Karpas-422 (cell line): Measurements from ENCODE around the gene MSH3. TPM values are rescaled to one million over a fixed set of nuclear protein-coding genes. Genes with fewer than 3 reads are reported as not detected.

Source experiments
- DNase-seq: peaks from one replicate; pipeline ENCODE4 v3.0.0-alpha.2; 2015
- H2AFZ ChIP-seq: fragments of 200-600 bp; sonication (generic); 2 replicates; pipeline ENCODE4 v1.6.1; 2014; ENCODE audit warnings: antibody characterized with exemption, low read length, mixed read lengths
- H3K27ac ChIP-seq: fragments of 200-600 bp; sonication (generic); 2 replicates; pipeline ENCODE4 v1.5.1; 2014; ENCODE audit warnings: mild to moderate bottlenecking, low read length, moderate library complexity
- H3K27me3 ChIP-seq: fragments of 200-600 bp; sonication (generic); 2 replicates; pipeline ENCODE4 v1.6.1; 2014; ENCODE audit warnings: low read length, mixed read lengths
- H3K36me3 ChIP-seq: fragments of 200-600 bp; sonication (generic); 2 replicates; pipeline ENCODE4 v1.6.1; 2014; ENCODE audit warnings: low read length, mixed read lengths; ENCODE audit not compliant: insufficient read depth
- H3K4me1 ChIP-seq: fragments of 200-600 bp; sonication (generic); 2 replicates; pipeline ENCODE4 v1.6.1; 2014; ENCODE audit warnings: mild to moderate bottlenecking, low read length, mixed read lengths
- H3K4me2 ChIP-seq: fragments of 200-600 bp; sonication (generic); 2 replicates; pipeline ENCODE4 v1.6.1; 2014; ENCODE audit warnings: low read length, low read depth, mild to moderate bottlenecking; ENCODE audit not compliant: poor library complexity, severe bottlenecking
- H3K4me3 ChIP-seq: fragments of 200-600 bp; sonication (generic); 2 replicates; pipeline ENCODE4 v1.5.1; 2014; ENCODE audit warnings: mild to moderate bottlenecking, antibody characterized with exemption, low read length, mixed read lengths
- H3K79me2 ChIP-seq: fragments of 200-600 bp; sonication (generic); 2 replicates; pipeline ENCODE4 v1.6.1; 2014; ENCODE audit warnings: mild to moderate bottlenecking, low read length, mixed read lengths
- H3K9ac ChIP-seq: fragments of 200-600 bp; sonication (generic); 2 replicates; pipeline ENCODE4 v1.6.0; 2014; ENCODE audit warnings: low read length
- H3K9me2 ChIP-seq: fragments of 200-600 bp; sonication (generic), shearing (Covaris generic); replicated peaks from 2 replicates; pipeline ENCODE4 v1.6.0; 2014; ENCODE audit warnings: mild to moderate bottlenecking, low read length, moderate library complexity; ENCODE audit not compliant: insufficient read depth
- H3K9me3 ChIP-seq: fragments of 300-700, 200-600 bp; sonication (generic); 2 replicates; pipeline ENCODE4 v1.6.1; 2014; ENCODE audit warnings: low read length, mixed read lengths
- H4K20me1 ChIP-seq: fragments of 200-600 bp; sonication (generic); 2 replicates; pipeline ENCODE4 v1.6.1; 2014; ENCODE audit warnings: mild to moderate bottlenecking, antibody characterized with exemption, low read length, low read depth; ENCODE audit not compliant: insufficient read depth
- total RNA-seq: library from RNA; depleted of rRNA; stranded (reverse); fragments of >200 nt; shearing (Covaris generic); gene quantifications from 2 replicates; pipeline ENCODE4 v1.2.3, GENCODE V29; 2014; ENCODE audit warnings: low replicate concordance

Gene MSH3
- total RNA-seq, 1 experiment from 2014 or later = 24.6 TPM

DNA sequence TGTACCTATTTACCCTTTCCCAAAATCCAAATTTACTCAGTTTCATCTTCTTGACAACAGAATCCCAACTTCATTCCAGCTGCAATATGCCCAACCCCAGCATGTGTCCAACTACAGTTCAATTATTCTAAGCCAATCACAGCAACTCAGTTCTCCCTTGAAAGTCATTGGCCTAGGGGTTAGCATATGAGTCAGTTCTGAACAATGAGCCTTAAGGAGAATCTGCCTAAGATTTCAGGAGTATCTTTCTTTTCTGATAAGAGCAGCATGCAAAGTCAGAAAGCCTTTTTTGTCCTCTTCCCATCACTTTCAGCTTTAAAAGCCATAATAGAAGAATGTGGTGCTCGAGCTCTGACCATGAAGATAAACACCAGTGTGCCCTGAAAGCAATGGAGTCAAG is 261.3 kb downstream of the MSH3 start:
- no peaks in the 10 kb centered on the region for H3K27me3 ChIP-seq
- no peaks in the 10 kb centered on the region for H3K9me3 ChIP-seq
- no peaks in the 10 kb centered on the region for H3K36me3 ChIP-seq
- no peak for DNase-seq
- H2AFZ ChIP-seq = no peak overlapping the region
- no peak overlapping the region for H3K9ac ChIP-seq
- no peaks in the 10 kb centered on the region for H3K79me2 ChIP-seq
- H3K4me1 ChIP-seq = peaks cover 8% of the 10 kb centered on the region
- H3K27ac ChIP-seq = no peak overlapping the region
- H3K9me2 ChIP-seq = no peaks in the 10 kb centered on the region
- no peaks in the 10 kb centered on the region for H4K20me1 ChIP-seq
- H3K4me2 ChIP-seq = no peak overlapping the region
- no peak overlapping the region for H3K4me3 ChIP-seq

DNA sequence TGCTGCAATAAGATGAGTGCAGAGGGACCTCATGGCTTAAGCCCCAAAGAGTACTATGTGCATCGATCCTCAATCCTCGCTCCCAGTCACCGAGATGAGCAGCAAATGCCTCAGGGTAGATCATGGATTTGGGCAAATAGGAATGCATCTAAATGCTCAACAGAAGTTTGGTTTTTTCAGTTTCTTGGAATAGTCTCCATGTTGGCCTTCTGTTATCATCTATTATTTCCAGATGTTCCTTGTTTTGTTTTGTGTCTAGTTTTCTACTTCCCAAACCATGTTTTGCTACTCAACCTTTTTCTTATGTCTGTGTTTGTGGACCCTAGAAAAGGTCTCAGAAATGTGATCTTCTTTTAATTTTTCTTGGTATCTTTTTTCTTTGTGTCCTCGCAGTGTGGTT is 262.2 kb downstream of the MSH3 start:
- Histone ChIP-seq H3K79me2 (no peaks in the 10 kb centered on the region), H3K27ac (no peak overlapping the region), H4K20me1 (no peaks in the 10 kb centered on the region), H3K4me3 (no peak overlapping the region), H3K9ac (no peak overlapping the region), H3K36me3 (no peaks in the 10 kb centered on the region), H3K27me3 (no peaks in the 10 kb centered on the region), H3K4me2 (no peak overlapping the region), H3K4me1 (peaks cover 8% of the 10 kb centered on the region), H3K9me3 (no peaks in the 10 kb centered on the region), H2AFZ (no peak overlapping the region), H3K9me2 (no peaks in the 10 kb centered on the region)
- no peak for DNase-seq

DNA sequence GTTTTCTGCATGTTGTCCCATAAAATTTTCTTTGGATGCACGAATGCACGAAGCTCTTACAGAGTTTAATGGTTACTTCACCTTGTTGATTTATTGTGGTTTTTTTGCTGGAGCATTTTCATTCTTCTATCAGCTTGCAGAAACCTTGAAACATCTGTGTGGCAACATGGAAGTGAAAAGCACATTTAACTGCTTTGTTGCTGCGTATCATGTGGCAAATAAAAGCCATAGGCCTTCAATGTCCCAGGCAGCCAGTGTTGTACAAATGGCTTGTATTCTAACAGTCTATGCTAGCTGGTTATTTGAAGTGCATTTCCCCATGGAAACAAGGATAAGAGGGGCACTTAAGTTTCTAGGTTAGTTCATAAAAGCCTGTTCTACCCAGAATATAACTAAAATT is 263.2 kb downstream of the MSH3 start:
- H3K4me1 ChIP-seq = peaks cover 8% of the 10 kb centered on the region
- H3K9me3 ChIP-seq = no peaks in the 10 kb centered on the region

DNA sequence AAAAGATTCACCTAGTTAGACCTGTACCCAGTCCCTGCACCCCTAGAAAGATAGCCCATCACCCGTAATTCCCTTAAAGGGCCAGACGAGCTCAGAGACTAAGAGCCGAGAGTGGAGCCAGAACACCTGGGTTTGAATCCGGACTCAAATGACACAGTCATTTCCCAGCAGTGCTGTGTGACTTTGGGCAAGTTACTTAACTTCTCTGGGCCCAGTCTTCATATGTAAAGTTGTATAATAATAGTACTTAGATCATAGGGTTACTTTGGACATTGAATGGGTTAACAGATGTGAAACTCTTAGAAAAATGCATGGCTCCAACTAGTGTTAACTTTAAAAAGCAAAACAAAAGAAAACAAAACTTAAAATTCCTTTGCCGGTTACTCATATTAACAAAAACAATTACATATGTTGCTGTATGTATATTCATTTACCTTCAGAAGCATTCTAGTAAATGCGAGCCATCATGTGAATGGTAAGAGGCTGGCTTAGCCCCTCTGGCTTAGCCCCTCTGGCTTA is 265.3 kb downstream of the MSH3 start:
- no peak for DNase-seq
- Histone ChIP-seq H3K27me3 (no peaks in the 10 kb centered on the region), H4K20me1 (no peaks in the 10 kb centered on the region), H3K4me2 (no peak overlapping the region), H3K9ac (no peak overlapping the region), H3K36me3 (no peaks in the 10 kb centered on the region), H3K79me2 (no peaks in the 10 kb centered on the region), H3K9me2 (no peaks in the 10 kb centered on the region), H3K9me3 (no peaks in the 10 kb centered on the region), H3K27ac (no peak overlapping the region), H3K4me1 (peaks cover 8% of the 10 kb centered on the region), H2AFZ (no peak overlapping the region), H3K4me3 (no peak overlapping the region)

More for the DNA sequence above, 263.2 kb downstream of the MSH3 start:
- H3K79me2 ChIP-seq = no peaks in the 10 kb centered on the region
- no peak for DNase-seq
- H3K9me2 ChIP-seq = no peaks in the 10 kb centered on the region
- H3K27me3 ChIP-seq = no peaks in the 10 kb centered on the region
- H3K9ac ChIP-seq = no peak overlapping the region
- H3K4me3 ChIP-seq = no peak overlapping the region
- H3K4me2 ChIP-seq = no peak overlapping the region
- no peak overlapping the region for H3K27ac ChIP-seq
- no peaks in the 10 kb centered on the region for H3K36me3 ChIP-seq
- no peaks in the 10 kb centered on the region for H4K20me1 ChIP-seq
- no peak overlapping the region for H2AFZ ChIP-seq

DNA sequence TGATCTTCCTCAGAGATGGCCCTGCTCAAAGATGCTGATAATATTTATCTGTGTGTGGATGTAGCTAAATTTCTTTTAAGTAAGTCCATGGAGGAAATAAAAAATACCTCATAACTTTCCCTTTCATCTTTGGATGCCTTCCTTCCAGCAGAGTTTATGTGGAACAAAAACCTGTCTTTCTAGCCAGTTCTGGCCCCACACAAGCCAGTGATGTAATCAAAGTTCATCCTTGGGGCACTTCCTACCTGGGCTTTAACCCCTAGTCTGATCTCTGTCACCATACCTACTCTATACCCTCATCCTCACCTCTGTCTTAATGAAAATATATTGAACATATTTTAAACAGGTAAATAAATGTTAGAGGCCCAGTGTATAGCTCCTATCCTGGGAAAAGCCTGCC is 265.9 kb downstream of the MSH3 start:
- Histone ChIP-seq H3K4me2 (no peak overlapping the region), H3K9me3 (no peaks in the 10 kb centered on the region), H3K36me3 (no peaks in the 10 kb centered on the region), H3K9me2 (no peaks in the 10 kb centered on the region), H2AFZ (no peak overlapping the region), H3K79me2 (no peaks in the 10 kb centered on the region), H3K4me1 (peaks cover 8% of the 10 kb centered on the region), H3K27ac (no peak overlapping the region), H3K27me3 (no peaks in the 10 kb centered on the region), H3K9ac (no peak overlapping the region), H3K4me3 (no peak overlapping the region), H4K20me1 (no peaks in the 10 kb centered on the region)
- no peak for DNase-seq

DNA sequence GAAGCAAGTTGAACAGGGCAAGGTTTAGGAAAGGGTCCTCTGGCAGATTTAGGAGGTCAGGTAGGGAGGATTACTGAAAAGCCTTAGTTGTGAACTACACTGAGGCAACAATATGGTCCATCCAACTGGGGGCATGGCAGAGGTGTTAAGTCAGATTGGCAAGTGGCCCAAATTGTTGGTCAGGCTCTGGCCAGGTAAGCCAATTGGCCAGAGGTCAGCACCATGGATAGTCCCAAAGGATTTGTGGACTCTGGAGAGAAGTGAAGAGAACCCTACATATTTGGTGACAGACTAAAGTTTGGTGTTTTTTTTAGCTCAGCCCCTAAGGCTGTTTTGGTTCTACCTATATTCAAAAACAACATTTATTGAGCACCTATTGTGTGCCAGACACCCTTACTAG is 266.6 kb downstream of the MSH3 start:
- no peak overlapping the region for H3K27ac ChIP-seq
- H3K9me3 ChIP-seq = no peaks in the 10 kb centered on the region
- DNase-seq = no peak
- no peak overlapping the region for H3K4me2 ChIP-seq
- peaks cover 8% of the 10 kb centered on the region for H3K4me1 ChIP-seq
- H3K27me3 ChIP-seq = no peaks in the 10 kb centered on the region
- H3K9me2 ChIP-seq = no peaks in the 10 kb centered on the region
- no peaks in the 10 kb centered on the region for H3K79me2 ChIP-seq
- no peak overlapping the region for H2AFZ ChIP-seq
- H3K36me3 ChIP-seq = no peaks in the 10 kb centered on the region
- no peak overlapping the region for H3K9ac ChIP-seq
- no peak overlapping the region for H3K4me3 ChIP-seq
- H4K20me1 ChIP-seq = no peaks in the 10 kb centered on the region

DNA sequence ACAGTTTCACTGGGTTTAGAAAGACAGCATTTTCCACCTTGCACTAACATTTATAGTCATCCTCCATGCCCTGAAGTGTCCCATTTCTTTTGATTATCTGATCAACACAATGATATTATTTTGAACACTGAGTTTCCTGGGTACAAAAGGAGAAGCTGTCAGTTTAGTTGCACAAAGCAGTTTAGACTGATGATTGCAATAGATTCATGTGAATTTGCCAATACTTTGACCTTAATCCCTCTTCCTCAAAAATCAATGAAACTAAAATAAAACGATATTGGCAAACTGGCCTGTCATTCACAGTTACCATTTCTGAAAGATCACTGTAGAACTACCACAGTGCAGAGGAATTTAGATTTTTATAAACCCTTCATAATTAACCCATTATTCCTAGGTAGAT is 271.5 kb downstream of the MSH3 start:
- Histone ChIP-seq H3K4me3 (no peak overlapping the region), H4K20me1 (no peaks in the 10 kb centered on the region), H2AFZ (no peak overlapping the region), H3K27me3 (no peaks in the 10 kb centered on the region), H3K9me3 (no peaks in the 10 kb centered on the region), H3K4me2 (no peak overlapping the region), H3K79me2 (no peaks in the 10 kb centered on the region), H3K27ac (no peak overlapping the region), H3K9me2 (no peaks in the 10 kb centered on the region), H3K9ac (no peak overlapping the region), H3K36me3 (no peaks in the 10 kb centered on the region), H3K4me1 (peaks cover 17% of the 10 kb centered on the region)
- DNase-seq = no peak
